Fibroblast of skin of right quadriceps (primary cell): Measurements from ENCODE around the gene CITED2.
A peak's percentile ranks its signal among the peaks of the same experiment; 100 is the strongest.

Source experiments
- DNase-seq: peaks from one replicate; pipeline ENCODE4 v3.0.0-alpha.2; 2013

CITED2 gene

GRCh38 chr6:139329224-139329623 lies 45.2 kb downstream of the CITED2 start:
- DNase-seq: no peak

GRCh38 chr6:139327038-139327437 lies 47.4 kb downstream of the CITED2 start:
- DNase-seq: no peak

- DNase-seq: no peak
Observed at GRCh38 chr6:139325686-139326085, 48.8 kb downstream of the CITED2 start.

- DNase-seq: no peak
Observed at GRCh38 chr6:139325125-139325524, 49.3 kb downstream of the CITED2 start.

- DNase-seq: no peak
Observed at GRCh38 chr6:139324301-139324555, 50.2 kb downstream of the CITED2 start.

GRCh38 chr6:139323511-139324300 lies 50.7 kb downstream of the CITED2 start:
- peak; percentile 74 for DNase-seq
